K562 (cell line): ENCODE measurements around the gene WNT7A. TPM values are rescaled to one million over a fixed set of nuclear protein-coding genes. Genes with fewer than 3 reads are reported as not detected.

Experiments
- ATAC-seq: fragments of 200-7000 bp; cut with Tn5 transposase; 3 replicates; pipeline ENCODE4 v1.9.1; 2020; ENCODE audit warnings: moderate library complexity
- BruUV-seq: library from RNA; stranded (reverse); fragments of 400-500 nt; replicated peaks from 2 replicates; lab custom pipeline; 2021; lab: Mats Ljungman, UMichigan
- CTCF ChIA-PET: fragments of 300-600 bp; formaldehyde crosslinking; extraction: SDS; loops from one replicate; lab custom pipeline; 2021; ENCODE audit warnings: low intra/inter-chr PET ratio; lab: Yijun Ruan, JAX
- POLR2A ChIA-PET: fragments of 300-600, 350-650 bp; sonication (Branson Sonifier 250); formaldehyde crosslinking; extraction: SDS; loops from one replicate; lab custom pipeline; 2021; ENCODE audit warnings: antibody characterized with exemption, inconsistent platforms; lab: Yijun Ruan, JAX
- DNase-seq, 4 experiments: peaks; one replicate each; pipeline versions ENCODE4 v3.0.0 to v3.0.0-alpha.2; 2011 to 2018; ENCODE audit warnings: low spot score in 3 of 4, mixed read lengths in 3 of 4; ENCODE audit errors: extremely low read depth in 1 of 4
- FAIRE-seq: peaks from 2 replicates; lab custom pipeline; 2011; peaks lifted over from hg19 to GRCh38; lab: Jason Lieb, UNC
- H2AFZ ChIP-seq: 2 replicates; pipeline ENCODE4 v1.6.0; 2011; ENCODE audit warnings: low read depth, low read length, control low read depth, inconsistent platforms
- H3K27ac ChIP-seq: fragments of 200-600 bp; 3 replicates; pipeline ENCODE4 v1.8.0; 2011; ENCODE audit warnings: low read depth, mild to moderate bottlenecking, control low read depth, inconsistent platforms, low read length, moderate library complexity, mixed read lengths; ENCODE audit errors: extremely low read depth
- H3K27me3 ChIP-seq, 2 experiments: fragments of 300-600 bp in 1 of 2; 2 replicates in 1 of 2; 3 replicates in 1 of 2; pipeline versions ENCODE4 v1.6.0 to v1.8.0; 2011; ENCODE audit warnings: inconsistent platforms in 2 of 2, low read length in 2 of 2, mild to moderate bottlenecking in 1 of 2, mixed read lengths in 1 of 2, moderate library complexity in 1 of 2; ENCODE audit not compliant: control insufficient read depth in 2 of 2, insufficient read depth in 2 of 2
- H3K36me3 ChIP-seq: fragments of 300-600 bp; 3 replicates; pipeline ENCODE4 v1.8.0; 2011; ENCODE audit warnings: mild to moderate bottlenecking, low read length, inconsistent platforms; ENCODE audit not compliant: control insufficient read depth, insufficient read depth
- H3K4me1 ChIP-seq, 2 experiments: fragments of 200-600 bp in 1 of 2; replicated peaks in 1 of 2; 2 replicates in 1 of 2; 3 replicates in 1 of 2; pipeline versions ENCODE4 v1.5.1 to v1.8.0; 2011; ENCODE audit warnings: inconsistent platforms in 2 of 2, low read length in 2 of 2, mild to moderate bottlenecking in 1 of 2, mixed read lengths in 1 of 2, moderate library complexity in 1 of 2; ENCODE audit not compliant: control insufficient read depth in 2 of 2, insufficient read depth in 2 of 2
- H3K4me2 ChIP-seq: 2 replicates; pipeline ENCODE4 v1.6.1; 2011; ENCODE audit warnings: low read length, control low read depth, inconsistent platforms, mixed read lengths; ENCODE audit not compliant: insufficient read depth
- H3K4me3 ChIP-seq: fragments of 200-600 bp; sonication (generic), shearing (Covaris generic); 2 replicates; pipeline ENCODE4 v1.5.1; 2016; ENCODE audit warnings: control low read depth, inconsistent platforms
- H3K79me2 ChIP-seq: fragments of 200-600 bp; 3 replicates; pipeline ENCODE4 v1.8.0; 2011; ENCODE audit warnings: low read length, inconsistent platforms; ENCODE audit not compliant: control insufficient read depth, insufficient read depth
- H3K9ac ChIP-seq, 2 experiments: 2 replicates each; pipeline versions ENCODE4 v1.6.0 to v1.6.1; 2011; ENCODE audit warnings: low read depth in 2 of 2, low read length in 2 of 2, control low read depth in 1 of 2, inconsistent platforms in 1 of 2, mild to moderate bottlenecking in 1 of 2, mixed read lengths in 1 of 2; ENCODE audit not compliant: insufficient read depth in 1 of 2
- H3K9me1 ChIP-seq: one replicate; pipeline ENCODE4 v1.6.0; 2011; ENCODE audit warnings: inconsistent platforms, mild to moderate bottlenecking, low read length, moderate library complexity; ENCODE audit not compliant: control insufficient read depth, insufficient read depth
- H3K9me3 ChIP-seq: replicated peaks from 2 replicates; pipeline ENCODE4 v1.5.1; 2011; ENCODE audit warnings: low read depth, low read length, inconsistent platforms; ENCODE audit not compliant: control insufficient read depth, insufficient read depth
- H4K20me1 ChIP-seq: replicated peaks from 2 replicates; pipeline ENCODE4 v1.6.1; 2011; ENCODE audit warnings: low read length, inconsistent platforms, mixed read lengths; ENCODE audit not compliant: control insufficient read depth, insufficient read depth
- COPS2 ChIP-seq: fragments of 450-650 bp; conservative IDR thresholded peaks from 2 replicates; pipeline ENCODE4 v1.6.1; 2016; ENCODE audit warnings: mild to moderate bottlenecking, moderate library complexity
- MEF2D ChIP-seq: conservative IDR thresholded peaks from 2 replicates; pipeline ENCODE4 v1.6.1; 2016; ENCODE audit warnings: low read depth, missing genetic modification characterization, missing compliant biosample characterization
- MTA1 ChIP-seq: fragments of 450-650 bp; IDR thresholded peaks from 2 replicates; pipeline ENCODE4 v1.6.1; 2017; ENCODE audit warnings: borderline replicate concordance
- OTX1 ChIP-seq: fragments of 450-650 bp; formaldehyde crosslinking; IDR thresholded peaks from 2 replicates; pipeline ENCODE4 v1.4.0; 2022; ENCODE audit warnings: mild to moderate bottlenecking
- TAF7 ChIP-seq: fragments of 450-650 bp; IDR thresholded peaks from 2 replicates; pipeline ENCODE4 v1.6.1; 2016; ENCODE audit warnings: missing genetic modification characterization, missing compliant biosample characterization
- TSC22D4 ChIP-seq: fragments of 450-650 bp; IDR thresholded peaks from 2 replicates; pipeline ENCODE4 v1.6.1; 2016; ENCODE audit warnings: missing genetic modification characterization, missing biosample characterization, control low read depth
- YBX1 ChIP-seq: fragments of 450-650 bp; IDR thresholded peaks from 2 replicates; pipeline ENCODE4 v1.7.1; 2016; ENCODE audit warnings: mild to moderate bottlenecking
- WGBS: fragments of 100-300 bp; shearing (Covaris generic); methylation state at CpG from one replicate; pipeline ENCODE4 v1.1.6; 2016; ENCODE audit warnings: low coverage, mixed read lengths; ENCODE audit not compliant: insufficient coverage; ENCODE audit errors: missing lambda C conversion rate; 5-methylcytosine and 5-hydroxymethylcytosine counted together
- in situ Hi-C: fragments of 300-500 bp; cut with MboI; formaldehyde crosslinking; loops from 4 replicates; pipeline ENCODE4 v1.15.0; 2018; ENCODE audit warnings: inconsistent platforms, mixed read lengths
- intact Hi-C: fragments of 100-400 bp; cut with micrococcal nuclease; formaldehyde crosslinking; loops from 2 replicates; pipeline ENCODE4 v1.14.2; 2022
- polyA plus RNA-seq, 8 experiments: library from polyadenylated mRNA; depleted of rRNA in 4 of 8; stranded (reverse) in 5 of 8; unstranded in 3 of 8; fragments of >200 nt; fragmentation: Nextera tagmentation in 2 of 8; fragmentation: Illumina TruSeq in 1 of 8; extraction: Ambion mirVana in 2 of 8; extraction: Trizol in 1 of 8; gene quantifications; 2 replicates each; pipeline versions ENCODE4 v1.2.1 to v1.2.3, GENCODE V29; 2011 to 2014; ENCODE audit warnings: inconsistent platforms in 1 of 8, missing spikeins in 1 of 8
- total RNA-seq, 7 experiments: library from RNA; depleted of rRNA in 6 of 7; stranded (reverse); fragments of >200 nt in 6 of 7; fragmentation: Illumina TruSeq in 2 of 7; extraction: Trizol in 2 of 7; gene quantifications; 2 replicates each; pipeline versions ENCODE4 v1.2.1 to v1.2.3, GENCODE V29; 2011 to 2021; ENCODE audit warnings: low replicate concordance in 1 of 7
- TF ChIP-seq, protein P1 (sequence below): IDR thresholded peaks from 2 replicates; pipeline ENCODE4 v1.6.1; 2016; ENCODE audit warnings: missing genetic modification characterization, missing compliant biosample characterization

The WNT7A gene
- total and polyA plus RNA-seq, 9 of the 15 experiments (the other 6 are each of a cell fraction or from before 2014, with no cell fraction given): 0.03 TPM; not detected in 8

DNA sequence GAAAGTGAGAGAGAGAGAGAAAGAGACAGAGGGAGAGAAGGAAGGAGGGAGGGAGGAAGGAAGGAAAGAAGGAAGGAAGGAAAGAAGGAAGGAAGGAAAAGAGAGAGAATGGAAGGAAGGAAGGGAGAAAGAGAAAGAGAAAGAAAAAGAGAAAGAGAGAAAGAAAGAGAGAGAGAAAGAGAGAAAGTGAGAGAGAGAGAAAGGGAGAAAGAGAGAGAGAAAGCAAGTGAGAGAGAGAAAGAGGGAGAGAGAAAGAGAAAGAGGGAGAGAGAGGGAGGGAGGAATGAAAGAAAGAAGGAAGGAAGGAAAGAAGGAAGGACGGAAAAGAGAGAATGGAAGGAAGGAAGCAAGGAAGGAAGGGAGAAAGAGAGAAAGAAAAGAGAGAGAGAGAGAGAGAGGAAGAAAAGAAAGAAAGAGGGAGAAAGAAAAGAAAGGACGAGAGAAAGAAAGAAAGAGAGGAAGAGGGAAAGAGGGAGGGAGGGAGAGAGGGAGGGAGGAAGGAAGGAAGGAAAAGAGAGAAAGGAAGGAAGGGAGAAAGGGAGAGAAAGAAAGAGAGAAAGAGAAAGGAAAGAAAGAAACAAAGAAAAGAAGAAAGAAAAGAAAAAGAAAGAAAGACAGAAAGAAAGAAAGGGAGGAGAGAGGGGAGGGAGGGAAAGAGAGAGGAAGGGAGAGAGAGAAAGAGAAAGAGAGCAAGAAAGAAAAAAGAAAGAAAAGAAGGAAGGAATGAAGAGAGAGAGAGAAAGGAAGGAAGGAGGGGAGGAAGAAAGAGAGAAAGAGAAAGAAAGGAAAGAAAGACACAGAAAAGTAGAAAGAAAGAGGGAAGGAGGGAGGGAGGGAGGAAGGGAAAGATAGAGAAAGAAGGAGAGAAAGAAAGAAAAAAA is 10.8 kb downstream of the WNT7A start:
- WGBS: 0% methylated on average over 2 of the region's 2 CpGs
- FAIRE-seq (no peak), DNase-seq (no peak), ATAC-seq (no peak)
- H3K4me3 ChIP-seq: no peak overlapping the region
- in situ Hi-C loops: no loop called here
- TF ChIP-seq TAF7 (no peak), YBX1 (no peak), MEF2D (tag) (no peak), COPS2 (no peak), OTX1 (CRISPR knock-in tag) (peak; percentile 29; the same call in 1 of the 2 replicates), MTA1 (peak; percentile 33; the same call in 1 of the 2 replicates), TSC22D4 (tag) (0 out of 2 replicates have a peak, but pooled peaks have one; percentile 2)
- TF ChIP-seq, protein P1, sequence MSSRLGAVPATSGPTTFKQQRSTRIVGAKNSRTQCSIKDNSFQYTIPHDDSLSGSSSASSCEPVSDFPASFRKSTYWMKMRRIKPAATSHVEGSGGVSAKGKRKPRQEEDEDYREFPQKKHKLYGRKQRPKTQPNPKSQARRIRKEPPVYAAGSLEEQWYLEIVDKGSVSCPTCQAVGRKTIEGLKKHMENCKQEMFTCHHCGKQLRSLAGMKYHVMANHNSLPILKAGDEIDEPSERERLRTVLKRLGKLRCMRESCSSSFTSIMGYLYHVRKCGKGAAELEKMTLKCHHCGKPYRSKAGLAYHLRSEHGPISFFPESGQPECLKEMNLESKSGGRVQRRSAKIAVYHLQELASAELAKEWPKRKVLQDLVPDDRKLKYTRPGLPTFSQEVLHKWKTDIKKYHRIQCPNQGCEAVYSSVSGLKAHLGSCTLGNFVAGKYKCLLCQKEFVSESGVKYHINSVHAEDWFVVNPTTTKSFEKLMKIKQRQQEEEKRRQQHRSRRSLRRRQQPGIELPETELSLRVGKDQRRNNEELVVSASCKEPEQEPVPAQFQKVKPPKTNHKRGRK (tag): peak; percentile 92
- no peak overlapping the region for H3K4me2 ChIP-seq
- H4K20me1 ChIP-seq: no peaks in the 10 kb centered on the region
- H3K9me1 ChIP-seq: no peaks in the 10 kb centered on the region
- no peaks in the 10 kb centered on the region for H3K79me2 ChIP-seq
- CTCF ChIA-PET: interaction anchor here (0.6 kb wide), 1 partner anchor 473 kb away, joined by 5 read pairs; no protein-coding TSS in a partner anchor
- no TSS peak for BruUV-seq
- H3K4me1 ChIP-seq: no peaks in the 10 kb centered on the region
- 0 out of 2 replicates have a peak, but pooled peaks cover 2% of the 10 kb centered on the region for H3K9me3 ChIP-seq
- H3K27ac ChIP-seq: no peak overlapping the region
- no peak overlapping the region for H2AFZ ChIP-seq
- H3K27me3 ChIP-seq: peaks cover 4 to 42% of the 10 kb centered on the region in 2 experiments; a peak in 4 of 5 replicates
- H3K36me3 ChIP-seq: no peaks in the 10 kb centered on the region
- intact Hi-C loops: no loop called here
- H3K9ac ChIP-seq: no peak overlapping the region
- POLR2A ChIA-PET: no interaction called here
